Measurements from ENCODE around the gene CHD2. TPM values are rescaled to one million over a fixed set of nuclear protein-coding genes. Genes with fewer than 3 reads are reported as not detected.

Gene CHD2
- total and polyA plus RNA-seq, 2 experiments from 2014 or later: 36.5 to 39.0 TPM

DNA sequence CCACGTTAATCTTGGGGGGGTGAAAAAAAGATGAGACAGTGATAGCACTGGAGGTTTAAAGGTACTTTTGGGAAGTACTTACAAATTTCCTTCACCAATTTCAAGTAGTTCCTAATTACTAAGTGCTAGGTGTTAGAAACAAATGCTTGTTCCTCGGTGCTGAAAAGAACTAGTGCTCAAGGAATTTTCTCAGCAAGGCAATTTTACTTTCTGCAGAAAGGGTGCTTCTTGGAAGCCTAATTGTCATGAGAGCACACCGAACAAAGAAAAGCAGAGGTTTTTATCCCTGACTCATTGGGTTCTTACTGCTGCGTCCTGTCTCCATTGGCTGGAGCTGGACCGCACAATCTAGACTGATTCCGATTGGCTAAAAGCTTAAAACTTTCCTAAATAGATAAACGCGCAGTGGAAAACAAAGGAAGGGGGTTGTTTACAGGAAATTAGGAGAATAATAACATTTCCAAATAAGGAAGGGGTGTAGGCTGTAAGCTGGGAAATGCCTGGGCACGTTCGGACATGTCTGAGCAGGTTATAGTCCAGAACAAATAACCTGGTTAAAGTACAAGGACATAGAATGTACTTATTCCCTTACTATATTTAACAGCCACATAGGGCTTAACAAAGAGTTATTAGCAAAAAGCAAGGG lies 49.6 kb downstream of the CHD2 start:
- Histone ChIP-seq H3K27ac (no peak overlapping the region), H3K36me3 (ENCODE audit: low read depth) (peaks cover 97% of the 10 kb centered on the region), H4K20me1 (ENCODE audit: insufficient read depth) (no peaks in the 10 kb centered on the region), H3K27me3 (replicated peaks; ENCODE audit: insufficient read depth) (no peaks in the 10 kb centered on the region), H3K9ac (no peak overlapping the region), H3K4me3 (no peak overlapping the region), H3K4me1 (ENCODE audit: insufficient read depth) (no peaks in the 10 kb centered on the region), H3K4me2 (ENCODE audit: unreplicated experiment) (no peak overlapping the region), H3F3A (ENCODE audit: insufficient read depth) (peaks cover 63% of the 10 kb centered on the region), H3K9me3 (ENCODE audit: low read depth) (no peaks in the 10 kb centered on the region), H2AFZ (no peak overlapping the region), H3K9me2 (ENCODE audit: insufficient read depth) (no peaks in the 10 kb centered on the region), H3K79me2 (ENCODE audit: insufficient read depth) (peaks cover 100% of the 10 kb centered on the region)
- 97 to 99% methylated on average over 10 of the region's 10 CpGs for WGBS, 2 experiments (ENCODE audit: low coverage in 1 of 2, low lambda C conversion rate in 2 of 2, missing lambda C conversion rate in 2 of 2)
- no peak for DNase-seq
- TF ChIP-seq EZH2 (IDR thresholded peaks at IDR 0.05; ENCODE audit: insufficient read depth, poor library complexity, severe bottlenecking) (no peak), EZH2phosphoT487 (IDR thresholded peaks at IDR 0.05; ENCODE audit: insufficient read depth, low read depth) (no peak)
- in situ Hi-C loops (cut with MboI): no loop called here

DNA sequence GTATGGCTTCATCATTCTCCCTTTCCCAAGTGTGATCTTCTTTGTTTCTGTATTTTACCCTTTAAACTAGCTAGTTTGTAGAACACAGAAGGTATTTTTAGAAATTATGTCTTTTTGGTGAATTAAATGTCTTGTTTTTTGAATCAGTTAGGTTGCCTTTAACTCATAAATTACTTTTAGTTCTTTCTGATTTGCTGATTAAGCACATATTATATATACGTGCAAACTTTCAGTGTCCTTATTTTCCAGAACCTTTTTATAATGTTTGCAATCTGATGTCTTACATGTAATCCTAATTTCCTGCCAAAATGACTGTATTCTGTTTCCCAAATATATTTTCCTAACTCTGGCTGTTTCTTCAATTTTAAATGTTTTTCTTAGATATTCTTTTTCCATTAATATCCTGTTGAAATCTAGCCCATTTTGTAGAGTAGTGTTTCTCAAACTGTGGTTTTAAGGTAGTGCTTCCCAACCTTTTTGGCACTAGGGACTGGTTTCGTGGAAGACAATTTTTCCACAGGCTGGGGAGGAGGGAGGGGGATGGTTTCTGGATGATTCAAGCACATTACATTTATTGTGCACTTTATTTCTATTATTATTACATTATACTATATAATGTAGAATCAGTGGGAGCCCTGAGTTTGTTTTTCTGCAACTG lies 51.8 kb downstream of the CHD2 start:
- Histone ChIP-seq H3F3A (ENCODE audit: insufficient read depth) (peaks cover 77% of the 10 kb centered on the region), H3K79me2 (ENCODE audit: insufficient read depth) (peaks cover 100% of the 10 kb centered on the region), H4K20me1 (ENCODE audit: insufficient read depth) (no peaks in the 10 kb centered on the region), H3K9me3 (ENCODE audit: low read depth) (no peaks in the 10 kb centered on the region), H3K4me1 (ENCODE audit: insufficient read depth) (no peaks in the 10 kb centered on the region), H3K36me3 (ENCODE audit: low read depth) (peaks cover 99% of the 10 kb centered on the region), H3K4me3 (no peak overlapping the region), H3K4me2 (ENCODE audit: unreplicated experiment) (no peak overlapping the region), H3K9me2 (ENCODE audit: insufficient read depth) (no peaks in the 10 kb centered on the region), H2AFZ (no peak overlapping the region), H3K9ac (no peak overlapping the region), H3K27me3 (replicated peaks; ENCODE audit: insufficient read depth) (no peaks in the 10 kb centered on the region), H3K27ac (no peak overlapping the region)
- in situ Hi-C loops (cut with MboI): no loop called here
- no peak for TF ChIP-seq EZH2 (IDR thresholded peaks at IDR 0.05; ENCODE audit: insufficient read depth, poor library complexity, severe bottlenecking)
- WGBS, 2 experiments (ENCODE audit: low coverage in 1 of 2, low lambda C conversion rate in 2 of 2, missing lambda C conversion rate in 2 of 2): 58 to 59% methylated on average over 2 of the region's 2 CpGs
- DNase-seq: no peak

DNA sequence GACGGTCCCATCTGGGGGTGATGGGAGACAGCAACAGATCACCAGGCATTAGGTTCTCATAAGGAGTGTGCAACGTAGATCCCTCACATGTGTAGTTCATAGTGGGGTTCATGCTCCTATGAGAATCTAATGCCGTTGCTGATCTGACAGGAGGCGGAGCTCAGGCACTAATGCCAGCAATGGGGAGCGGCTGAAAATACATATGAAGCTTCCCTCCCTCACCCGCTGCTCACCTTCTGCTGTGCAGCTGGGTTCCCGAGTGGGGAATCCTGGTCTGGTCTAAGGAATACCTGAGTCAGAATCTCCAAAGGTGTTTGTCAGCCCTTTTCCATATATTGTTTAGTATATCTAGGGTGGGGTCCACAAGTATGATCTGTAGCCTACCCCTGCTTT lies 52.3 kb downstream of the CHD2 start:
- H3K79me2 ChIP-seq (ENCODE audit: insufficient read depth): peaks cover 100% of the 10 kb centered on the region
- H3K36me3 ChIP-seq (ENCODE audit: low read depth): peaks cover 98% of the 10 kb centered on the region
- TF ChIP-seq EZH2phosphoT487 (IDR thresholded peaks at IDR 0.05; ENCODE audit: insufficient read depth, low read depth) (no peak), EZH2 (IDR thresholded peaks at IDR 0.05; ENCODE audit: insufficient read depth, poor library complexity, severe bottlenecking) (no peak)

DNA sequence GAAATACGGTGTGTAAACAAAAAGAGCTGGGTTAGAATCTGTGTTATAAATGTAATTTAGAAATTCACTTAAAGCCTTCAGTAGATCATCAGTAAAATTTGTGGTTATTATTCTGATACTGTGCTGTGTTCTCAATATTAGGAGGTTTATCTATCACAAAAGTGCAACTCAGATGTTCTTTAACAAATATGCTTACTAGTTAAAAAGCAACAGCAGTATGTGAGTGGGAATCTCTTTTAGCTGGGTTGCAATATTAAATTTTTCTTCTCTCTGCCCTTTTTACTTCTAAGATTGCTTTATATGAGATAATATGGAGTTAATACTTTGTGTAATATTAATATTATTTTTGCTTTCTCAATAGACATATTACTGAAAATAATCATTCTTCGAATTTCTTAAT lies 53.4 kb downstream of the CHD2 start:
- Histone ChIP-seq H3K4me2 (ENCODE audit: unreplicated experiment) (no peak overlapping the region), H3K9me3 (ENCODE audit: low read depth) (no peaks in the 10 kb centered on the region), H3K9me2 (ENCODE audit: insufficient read depth) (no peaks in the 10 kb centered on the region), H3K4me1 (ENCODE audit: insufficient read depth) (peaks cover 4% of the 10 kb centered on the region; the same call in 1 of the 2 replicates), H3K27ac (no peak overlapping the region), H4K20me1 (ENCODE audit: insufficient read depth) (no peaks in the 10 kb centered on the region; the same call in 1 of the 2 replicates), H3K27me3 (replicated peaks; ENCODE audit: insufficient read depth) (no peaks in the 10 kb centered on the region), H2AFZ (no peak overlapping the region), H3K36me3 (ENCODE audit: low read depth) (peaks cover 97% of the 10 kb centered on the region), H3K9ac (no peak overlapping the region), H3K79me2 (ENCODE audit: insufficient read depth) (peaks cover 99% of the 10 kb centered on the region), H3K4me3 (no peak overlapping the region), H3F3A (ENCODE audit: insufficient read depth) (peaks cover 82% of the 10 kb centered on the region)
- in situ Hi-C loops (cut with MboI): no loop called here
- DNase-seq: no peak
- no peak for TF ChIP-seq EZH2phosphoT487 (IDR thresholded peaks at IDR 0.05; ENCODE audit: insufficient read depth, low read depth)
- no peak for TF ChIP-seq EZH2 (IDR thresholded peaks at IDR 0.05; ENCODE audit: insufficient read depth, poor library complexity, severe bottlenecking)
- 89 to 92% methylated on average over 2 of the region's 2 CpGs for WGBS, 2 experiments (ENCODE audit: low coverage in 1 of 2, low lambda C conversion rate in 2 of 2, missing lambda C conversion rate in 2 of 2)

More for the DNA sequence above, 52.3 kb downstream of the CHD2 start:
- WGBS, 2 experiments (ENCODE audit: low coverage in 1 of 2, low lambda C conversion rate in 2 of 2, missing lambda C conversion rate in 2 of 2): 89% methylated on average over 7 of the region's 7 CpGs
- no peak overlapping the region for H3K4me3 ChIP-seq
- H3K27ac ChIP-seq: no peak overlapping the region
- no peak for DNase-seq
- in situ Hi-C loops (cut with MboI): no loop called here
- no peaks in the 10 kb centered on the region for H3K9me3 ChIP-seq (ENCODE audit: low read depth)
- H3K27me3 ChIP-seq (replicated peaks; ENCODE audit: insufficient read depth): no peaks in the 10 kb centered on the region
- H3K9ac ChIP-seq: no peak overlapping the region
- H2AFZ ChIP-seq: no peak overlapping the region
- no peak overlapping the region for H3K4me2 ChIP-seq (ENCODE audit: unreplicated experiment)
- H4K20me1 ChIP-seq (ENCODE audit: insufficient read depth): no peaks in the 10 kb centered on the region
- peaks cover 82% of the 10 kb centered on the region for H3F3A ChIP-seq (ENCODE audit: insufficient read depth)
- H3K4me1 ChIP-seq (ENCODE audit: insufficient read depth): no peaks in the 10 kb centered on the region
- no peaks in the 10 kb centered on the region for H3K9me2 ChIP-seq (ENCODE audit: insufficient read depth)

All from GM23248 (cell line).